Prostate gland (tissue), 2 donors: ENCODE data around the gene RUVBL1.

Experiments
- POLR2A ChIP-seq: fragments of 450-650 bp; IDR thresholded peaks from one replicate; pipeline ENCODE4 v1.6.1; 2016; ENCODE audit warnings: antibody characterized with exemption, mild to moderate bottlenecking
- POLR2AphosphoS5 ChIP-seq: sonication (generic); formaldehyde crosslinking; IDR thresholded peaks from one replicate; pipeline ENCODE4 v1.6.1; 2017; ENCODE audit warnings: antibody characterized with exemption
- TF ChIP-seq, protein P1 (sequence below), 4 experiments: fragments of 200-600 bp in 2 of 4; fragments of 450-650 bp in 2 of 4; sonication (generic) in 2 of 4; IDR thresholded peaks; 1 replicate in 3 of 4; 2 replicates in 1 of 4; pipeline ENCODE4 v1.5.1; 2016 to 2019; ENCODE audit warnings: antibody characterized with exemption in 4 of 4, mild to moderate bottlenecking in 2 of 4, moderate library complexity in 2 of 4

DNA sequence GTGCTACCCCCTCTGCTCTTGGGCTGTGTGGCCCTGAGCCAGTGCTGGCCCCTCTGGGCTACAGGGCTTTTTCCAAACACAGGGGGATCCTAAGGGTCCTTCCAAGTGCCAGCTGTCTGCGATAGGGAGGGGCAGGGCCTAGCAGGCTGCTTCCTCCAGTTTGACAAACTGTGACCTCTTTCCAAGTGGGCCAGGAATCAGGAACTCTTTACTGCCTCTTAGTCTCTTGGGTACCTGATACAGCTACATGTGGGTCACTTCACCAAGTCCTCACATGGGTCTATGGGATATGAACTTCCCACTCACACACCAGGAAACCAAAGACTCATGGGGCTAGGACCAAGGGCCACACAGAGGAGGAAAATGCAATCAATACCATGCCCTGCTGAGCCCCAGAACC lies 45.9 kb downstream of the RUVBL1 start:
- TF ChIP-seq, protein P1, sequence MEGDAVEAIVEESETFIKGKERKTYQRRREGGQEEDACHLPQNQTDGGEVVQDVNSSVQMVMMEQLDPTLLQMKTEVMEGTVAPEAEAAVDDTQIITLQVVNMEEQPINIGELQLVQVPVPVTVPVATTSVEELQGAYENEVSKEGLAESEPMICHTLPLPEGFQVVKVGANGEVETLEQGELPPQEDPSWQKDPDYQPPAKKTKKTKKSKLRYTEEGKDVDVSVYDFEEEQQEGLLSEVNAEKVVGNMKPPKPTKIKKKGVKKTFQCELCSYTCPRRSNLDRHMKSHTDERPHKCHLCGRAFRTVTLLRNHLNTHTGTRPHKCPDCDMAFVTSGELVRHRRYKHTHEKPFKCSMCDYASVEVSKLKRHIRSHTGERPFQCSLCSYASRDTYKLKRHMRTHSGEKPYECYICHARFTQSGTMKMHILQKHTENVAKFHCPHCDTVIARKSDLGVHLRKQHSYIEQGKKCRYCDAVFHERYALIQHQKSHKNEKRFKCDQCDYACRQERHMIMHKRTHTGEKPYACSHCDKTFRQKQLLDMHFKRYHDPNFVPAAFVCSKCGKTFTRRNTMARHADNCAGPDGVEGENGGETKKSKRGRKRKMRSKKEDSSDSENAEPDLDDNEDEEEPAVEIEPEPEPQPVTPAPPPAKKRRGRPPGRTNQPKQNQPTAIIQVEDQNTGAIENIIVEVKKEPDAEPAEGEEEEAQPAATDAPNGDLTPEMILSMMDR (IDR thresholded peaks at IDR 0.05): no peak
- no peak for TF ChIP-seq POLR2AphosphoS5
- TF ChIP-seq POLR2A: no peak
